Measurements from ENCODE around the gene SUSD4. TPM values are rescaled to one million over a fixed set of nuclear protein-coding genes. Genes with fewer than 3 reads are reported as not detected.

SUSD4 gene
- total and polyA plus RNA-seq, 2 donors (not counting 3 experiments of a cell fraction or from before 2014, with no cell fraction given) = not detected

DNA sequence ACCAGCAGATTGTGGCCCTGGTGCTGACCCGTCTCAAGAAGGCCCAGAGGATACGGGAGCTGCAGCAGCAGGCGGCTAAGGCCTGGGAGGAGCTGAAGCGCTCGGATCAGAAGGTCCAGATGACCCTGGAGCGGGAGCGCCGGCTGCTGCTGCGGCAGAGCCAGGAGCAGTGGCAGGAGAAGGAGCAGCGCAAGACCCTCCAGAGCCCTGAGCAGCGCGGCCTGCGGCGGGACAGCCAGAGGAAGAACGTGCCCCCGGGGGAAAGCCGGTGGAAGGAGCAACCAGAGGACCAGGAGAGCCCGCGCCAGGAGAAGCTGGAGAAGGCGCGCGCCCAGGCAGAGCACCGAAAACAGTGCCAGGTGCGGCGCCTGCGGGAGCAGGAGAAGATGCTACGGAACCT is 30.3 kb upstream of the SUSD4 start:
- H3K36me3 ChIP-seq (ENCODE audit: control insufficient read depth in 2 of 2, extremely low read depth in 1 of 2, insufficient read depth in 2 of 2, low read length in 2 of 2) = no peaks in the 10 kb centered on the region
- peaks cover 6 to 16% of the 10 kb centered on the region in 2 experiments for H3K27me3 ChIP-seq (ENCODE audit: control insufficient read depth in 2 of 2, insufficient read depth in 2 of 2, low read length in 2 of 2)
- no peaks in the 10 kb centered on the region for H4K20me1 ChIP-seq (replicated peaks; ENCODE audit: control insufficient read depth, extremely low read depth, insufficient read depth, low read length)
- POLR2A ChIA-PET = no interaction called here
- intact Hi-C loops (cut with micrococcal nuclease) (no loop called here), dilution Hi-C loops (cut with MboI; ENCODE audit: extremely low pct_ligation_motif_present, low sequenced_read_pairs) (no loop called here)
- FAIRE-seq (no peak), DNase-seq (ENCODE audit: low read depth, low spot score) (no peak)
- H3K4me2 ChIP-seq (ENCODE audit: insufficient read depth, low read length) = no peak overlapping the region
- no peak overlapping the region for H3K27ac ChIP-seq (ENCODE audit: insufficient read depth, low read depth, low read length)
- H3K9me1 ChIP-seq (replicated peaks; ENCODE audit: control insufficient read depth, extremely low read depth, insufficient read depth, low read length) = no peaks in the 10 kb centered on the region
- H3K9ac ChIP-seq (replicated peaks; ENCODE audit: extremely low read depth, insufficient read depth, low read length) = no peak overlapping the region
- H2AFZ ChIP-seq (ENCODE audit: low read depth, low read length) = no peak overlapping the region
- no peaks in the 10 kb centered on the region for H3K4me1 ChIP-seq (ENCODE audit: control insufficient read depth, extremely low read depth, insufficient read depth, low read length)
- H3K4me3 ChIP-seq (replicated peaks in 1 of 3; ENCODE audit: insufficient read depth in 1 of 3, low read depth in 1 of 3, low read length in 3 of 3) = no peak overlapping the region
- no peaks in the 10 kb centered on the region for H3K9me3 ChIP-seq (replicated peaks; ENCODE audit: control insufficient read depth, insufficient read depth, low read length)
- BruUV-seq (replicated peaks) = no TSS peak
- TF ChIP-seq EZH2 (IDR thresholded peaks at IDR 0.05; ENCODE audit: borderline replicate concordance, low read depth, low read length, severe bottlenecking) (no peak), MYC (IDR thresholded peaks at IDR 0.05; ENCODE audit: low read depth, low read length) (no peak), POLR2A (IDR thresholded peaks at IDR 0.05; ENCODE audit: low read depth, low read length) (no peak), POLR2AphosphoS5 (IDR thresholded peaks at IDR 0.05; ENCODE audit: insufficient read depth, low read depth, low read length) (no peak)
- CTCF ChIA-PET = no interaction called here
- no peaks in the 10 kb centered on the region for H3K79me2 ChIP-seq (ENCODE audit: control insufficient read depth, insufficient read depth, low read length)

DNA sequence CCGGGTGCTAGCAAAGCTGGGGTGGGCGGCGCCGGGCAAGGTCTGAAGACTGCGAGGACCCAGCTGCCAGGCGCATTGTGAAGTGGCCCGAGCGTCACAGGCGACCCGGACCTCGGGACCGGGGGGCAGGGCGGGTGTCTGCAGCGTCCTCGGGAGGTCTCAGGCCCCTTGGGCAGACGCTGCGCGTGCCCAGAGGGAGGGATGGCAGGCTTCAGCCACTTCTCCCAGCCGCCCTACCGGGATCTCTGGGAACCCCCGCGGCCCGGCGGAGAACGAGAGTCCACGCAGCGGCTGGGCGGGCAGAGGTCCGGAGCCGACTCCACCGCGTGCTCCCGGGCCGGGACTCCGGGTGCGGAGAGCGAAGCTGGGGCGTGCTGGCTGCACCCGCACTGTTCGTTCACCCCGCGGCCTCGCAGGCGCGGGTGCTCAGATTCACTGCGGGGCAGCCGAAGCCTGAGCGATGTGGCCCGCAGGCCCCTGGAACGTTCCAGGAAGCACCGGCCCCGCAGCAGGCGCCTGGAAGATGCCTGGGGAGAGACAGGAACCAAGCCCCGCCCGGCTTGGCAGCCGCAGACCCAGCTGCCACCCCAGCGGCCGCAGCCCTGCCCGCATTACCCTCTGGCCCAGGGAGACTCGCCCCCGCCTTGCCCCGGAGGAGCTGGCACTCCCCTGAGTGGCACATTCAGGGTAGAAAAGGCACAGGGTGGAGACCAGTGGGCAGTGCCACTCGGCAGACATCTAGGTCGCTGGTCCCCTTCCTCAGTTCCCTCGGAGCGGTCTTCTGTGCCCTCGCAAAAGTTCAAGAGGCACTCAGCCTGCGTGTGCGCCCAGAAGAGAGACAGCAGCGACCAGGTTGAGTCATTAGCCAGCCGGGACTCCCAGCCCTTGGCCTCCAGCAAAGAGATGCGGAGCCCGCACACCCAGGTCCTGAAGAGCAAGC is 29.6 kb upstream of the SUSD4 start, which contains the start of gene CCDC185:
Gene CCDC185, plus strand, starts transcription at position 141 of the 940 bp plus-strand sequence. Its CDS starts 61 bp downstream, at position 202.
- H3K4me2 ChIP-seq (ENCODE audit: insufficient read depth, low read length) = no peak within 1 kb of the TSS

More for the DNA sequence above, 29.6 kb upstream of the SUSD4 start, which contains the start of gene CCDC185:
- Histone ChIP-seq H3K79me2 (ENCODE audit: control insufficient read depth, insufficient read depth, low read length) (no peaks in the 10 kb centered on the region), H3K9me1 (replicated peaks; ENCODE audit: control insufficient read depth, extremely low read depth, insufficient read depth, low read length) (no peaks in the 10 kb centered on the region), H2AFZ (ENCODE audit: low read depth, low read length) (no peak within 1 kb of the TSS), H4K20me1 (replicated peaks; ENCODE audit: control insufficient read depth, extremely low read depth, insufficient read depth, low read length) (no peaks in the 10 kb centered on the region), H3K36me3 (ENCODE audit: control insufficient read depth in 2 of 2, extremely low read depth in 1 of 2, insufficient read depth in 2 of 2, low read length in 2 of 2) (no peaks in the 10 kb centered on the region), H3K27me3 (ENCODE audit: control insufficient read depth in 2 of 2, insufficient read depth in 2 of 2, low read length in 2 of 2) (peaks cover 6 to 16% of the 10 kb centered on the region in 2 experiments), H3K4me3 (replicated peaks in 1 of 3; ENCODE audit: insufficient read depth in 1 of 3, low read depth in 1 of 3, low read length in 3 of 3) (no peak within 1 kb of the TSS), H3K4me1 (ENCODE audit: control insufficient read depth, extremely low read depth, insufficient read depth, low read length) (no peaks in the 10 kb centered on the region), H3K9ac (replicated peaks; ENCODE audit: extremely low read depth, insufficient read depth, low read length) (no peak within 1 kb of the TSS), H3K27ac (ENCODE audit: insufficient read depth, low read depth, low read length) (no peak within 1 kb of the TSS), H3K9me3 (replicated peaks; ENCODE audit: control insufficient read depth, insufficient read depth, low read length) (no peaks in the 10 kb centered on the region)
- CTCF ChIA-PET = no interaction called here
- POLR2A ChIA-PET = no interaction called here
- TF ChIP-seq JUN (IDR thresholded peaks at IDR 0.05; ENCODE audit: borderline replicate concordance, insufficient read depth, insufficient read length, low read depth) (no peak), MYC (IDR thresholded peaks at IDR 0.05; ENCODE audit: low read depth, low read length) (no peak), EZH2 (IDR thresholded peaks at IDR 0.05; ENCODE audit: borderline replicate concordance, low read depth, low read length, severe bottlenecking) (peak; percentile 70)
- dilution Hi-C loops (cut with MboI; ENCODE audit: extremely low pct_ligation_motif_present, low sequenced_read_pairs) = no loop called here
- intact Hi-C loops (cut with micrococcal nuclease) = no loop called here
- no peak for FAIRE-seq
- DNase-seq (ENCODE audit: low read depth, low spot score) = no peak
- no TSS peak for BruUV-seq (replicated peaks)
